GM19438 (cell line): ENCODE measurements around the gene S100A1.

Experiments used
- ATAC-seq: cut with Tn5 transposase; IDR thresholded peaks from one replicate; pipeline ENCODE4 v1.9.1; 2021; ENCODE audit warnings: low read depth; ENCODE audit not compliant: unreplicated experiment

S100A1 gene

DNA sequence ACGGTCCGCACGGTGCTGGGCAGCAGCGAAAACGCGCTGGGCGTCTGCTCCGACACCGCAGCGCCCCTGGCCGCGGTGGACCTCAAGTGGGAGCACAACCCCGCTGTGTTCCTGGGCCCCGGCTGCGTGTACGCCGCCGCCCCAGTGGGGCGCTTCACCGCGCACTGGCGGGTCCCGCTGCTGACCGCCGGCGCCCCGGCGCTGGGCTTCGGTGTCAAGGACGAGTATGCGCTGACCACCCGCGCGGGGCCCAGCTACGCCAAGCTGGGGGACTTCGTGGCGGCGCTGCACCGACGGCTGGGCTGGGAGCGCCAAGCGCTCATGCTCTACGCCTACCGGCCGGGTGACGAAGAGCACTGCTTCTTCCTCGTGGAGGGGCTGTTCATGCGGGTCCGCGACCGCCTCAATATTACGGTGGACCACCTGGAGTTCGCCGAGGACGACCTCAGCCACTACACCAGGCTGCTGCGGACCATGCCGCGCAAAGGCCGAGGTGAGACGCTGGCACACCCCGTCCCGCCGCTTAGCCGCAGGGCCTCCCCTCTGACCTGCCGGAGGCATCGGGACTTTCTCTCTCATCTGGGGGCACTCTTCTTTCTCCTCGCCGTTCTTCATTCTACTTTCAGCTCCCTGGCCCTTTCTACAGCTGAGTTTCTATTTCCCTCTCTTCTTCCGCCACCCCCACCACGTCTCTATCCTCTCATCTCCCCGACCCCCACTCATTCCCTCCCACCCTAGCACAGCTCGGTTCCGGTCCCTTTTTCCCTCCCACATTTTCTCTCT is 51.3 kb downstream of the S100A1 start:
- ATAC-seq = no peak

DNA sequence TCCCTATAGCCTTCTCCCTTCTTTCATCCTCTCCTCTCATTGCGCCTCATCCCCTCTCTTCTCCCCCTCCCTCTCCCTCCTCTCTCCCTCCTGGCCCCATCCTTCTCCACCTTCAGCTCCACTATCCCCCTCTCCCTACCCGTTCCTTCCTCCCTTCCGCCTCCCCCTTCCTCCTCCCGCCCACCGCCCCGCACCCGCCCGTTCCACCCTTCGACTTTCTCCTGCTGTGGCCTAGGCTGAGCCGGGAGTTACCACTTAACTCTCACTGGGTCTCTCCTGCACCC is 51.8 kb downstream of the S100A1 start:
- no peak for ATAC-seq
